Measurements from ENCODE around the gene CXorf65.

The CXorf65 gene

GRCh38 chrX:71105628-71106027 lies 912 bp downstream of the CXorf65 start:
- no peak for DNase-seq

DNA sequence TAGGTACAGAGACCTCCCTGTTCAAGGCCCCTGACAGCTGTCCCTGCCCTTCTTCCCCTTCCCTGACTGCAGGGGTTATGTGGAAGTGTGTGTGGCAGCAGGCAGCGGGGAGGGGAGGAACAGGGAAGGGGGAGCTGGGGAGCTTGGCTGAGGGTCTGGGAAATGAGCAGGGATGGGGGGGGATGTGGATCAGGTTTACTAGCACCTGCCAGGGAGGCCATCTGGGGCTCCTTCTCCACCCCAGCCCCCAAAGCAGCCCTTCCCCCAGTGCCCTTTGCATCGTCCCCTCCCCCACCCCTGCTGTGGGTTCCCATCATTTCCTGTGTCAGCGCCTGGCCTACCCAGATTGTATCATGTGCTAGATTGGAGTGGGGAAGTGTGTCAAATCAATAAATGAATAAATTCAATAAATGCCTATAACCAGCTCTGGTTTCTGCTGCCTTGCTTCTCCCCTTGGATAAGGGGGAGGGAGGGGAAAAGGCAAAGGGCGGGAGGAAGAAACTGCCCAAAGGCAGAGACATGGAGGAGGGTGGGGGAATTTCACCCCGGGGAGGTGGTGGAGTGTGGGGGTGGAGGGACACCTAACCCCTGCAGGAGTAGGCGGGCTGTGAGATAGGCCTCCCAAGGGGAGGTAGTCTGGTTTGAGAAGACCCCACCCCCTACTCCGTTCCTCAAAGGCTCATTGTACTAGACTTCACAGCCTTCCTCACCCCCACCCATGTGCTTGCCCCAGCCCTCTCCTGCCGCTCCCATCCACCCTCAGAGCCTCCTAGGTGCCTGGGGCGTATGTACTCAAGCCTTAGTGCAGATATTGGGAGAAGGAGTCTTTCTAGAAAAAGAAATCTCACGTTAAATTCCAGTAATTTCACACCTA lies 3.2 kb downstream of the CXorf65 start:
- no peak for DNase-seq

- no peak for DNase-seq
Observed at GRCh38 chrX:71102292-71102691, 4.2 kb downstream of the CXorf65 start.

DNA sequence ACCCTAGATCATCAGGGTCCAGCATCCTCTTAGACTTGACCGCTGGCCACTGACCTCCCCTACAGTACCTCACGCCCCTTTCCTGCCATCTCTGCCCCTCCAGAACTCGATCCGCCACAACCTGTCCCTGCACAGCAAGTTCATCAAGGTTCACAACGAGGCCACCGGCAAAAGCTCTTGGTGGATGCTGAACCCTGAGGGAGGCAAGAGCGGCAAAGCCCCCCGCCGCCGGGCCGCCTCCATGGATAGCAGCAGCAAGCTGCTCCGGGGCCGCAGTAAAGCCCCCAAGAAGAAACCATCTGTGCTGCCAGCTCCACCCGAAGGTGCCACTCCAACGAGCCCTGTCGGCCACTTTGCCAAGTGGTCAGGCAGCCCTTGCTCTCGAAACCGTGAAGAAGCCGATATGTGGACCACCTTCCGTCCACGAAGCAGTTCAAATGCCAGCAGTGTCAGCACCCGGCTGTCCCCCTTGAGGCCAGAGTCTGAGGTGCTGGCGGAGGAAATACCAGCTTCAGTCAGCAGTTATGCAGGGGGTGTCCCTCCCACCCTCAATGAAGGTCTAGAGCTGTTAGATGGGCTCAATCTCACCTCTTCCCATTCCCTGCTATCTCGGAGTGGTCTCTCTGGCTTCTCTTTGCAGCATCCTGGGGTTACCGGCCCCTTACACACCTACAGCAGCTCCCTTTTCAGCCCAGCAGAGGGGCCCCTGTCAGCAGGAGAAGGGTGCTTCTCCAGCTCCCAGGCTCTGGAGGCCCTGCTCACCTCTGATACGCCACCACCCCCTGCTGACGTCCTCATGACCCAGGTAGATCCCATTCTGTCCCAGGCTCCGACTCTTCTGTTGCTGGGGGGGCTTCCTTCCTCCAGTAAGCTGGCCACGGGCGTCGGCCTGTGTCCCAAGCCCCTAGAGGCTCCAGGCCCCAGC lies 5.7 kb downstream of the CXorf65 start:
- DNase-seq: no peak

DNA sequence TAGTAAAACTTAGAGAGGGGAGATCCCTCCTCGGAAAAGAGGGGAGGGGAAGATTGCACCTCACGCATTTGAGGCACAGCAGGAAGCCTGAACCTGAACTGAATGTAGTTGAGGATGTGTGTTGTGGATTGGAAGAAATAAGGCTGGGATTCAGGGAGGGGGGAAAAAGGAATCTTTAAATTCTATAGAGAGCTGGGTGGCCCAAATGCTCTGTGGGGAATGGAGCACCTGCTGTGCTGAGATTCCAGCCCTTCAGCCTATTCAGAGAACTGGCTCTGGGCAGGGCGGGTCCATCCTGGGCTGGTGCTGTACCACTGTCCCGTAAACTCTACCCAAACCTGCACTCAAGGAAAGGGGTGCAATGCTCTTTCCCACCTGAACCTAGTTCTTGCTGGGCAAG lies 6.8 kb downstream of the CXorf65 start:
- no peak for DNase-seq

DNA sequence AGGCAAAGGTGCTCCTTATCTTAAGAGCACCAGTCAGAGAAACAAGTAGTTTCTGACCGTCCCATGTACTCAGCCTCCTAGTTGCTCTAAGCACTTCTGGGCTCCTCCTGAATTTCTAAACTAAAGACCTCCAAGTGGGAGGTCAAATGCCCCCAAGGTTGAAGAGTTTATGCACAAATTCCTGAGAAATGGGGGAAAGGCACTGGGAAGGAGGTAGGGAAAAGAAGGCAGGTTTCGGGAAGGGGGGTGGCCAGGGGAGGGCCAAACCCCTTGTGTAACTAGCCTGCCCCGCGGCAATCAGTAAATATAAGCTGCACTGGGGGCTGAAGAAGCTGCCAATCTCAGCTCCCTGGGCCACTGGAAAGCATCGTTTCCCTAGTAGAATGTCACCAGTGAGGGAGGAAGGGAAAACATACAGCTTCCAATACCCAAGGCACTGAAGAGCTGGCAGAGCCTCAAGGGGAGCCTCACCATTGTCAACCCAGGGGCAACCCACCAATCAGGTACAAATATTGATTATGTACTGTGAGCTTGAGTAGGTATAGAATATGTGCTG lies 7.5 kb downstream of the CXorf65 start:
- DNase-seq: no peak

- DNase-seq: peak; percentile 10
Observed at GRCh38 chrX:71098302-71098701, 8.2 kb downstream of the CXorf65 start.

DNA sequence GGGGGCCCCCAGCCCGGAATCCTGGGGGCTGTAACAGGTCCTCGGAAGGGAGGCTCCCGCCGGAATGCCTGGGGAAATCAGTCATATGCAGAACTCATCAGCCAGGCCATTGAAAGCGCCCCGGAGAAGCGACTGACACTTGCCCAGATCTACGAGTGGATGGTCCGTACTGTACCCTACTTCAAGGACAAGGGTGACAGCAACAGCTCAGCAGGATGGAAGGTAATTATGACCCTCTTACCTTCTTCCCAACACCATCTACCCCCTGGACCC lies 9.8 kb downstream of the CXorf65 start:
- DNase-seq: no peak

DNA sequence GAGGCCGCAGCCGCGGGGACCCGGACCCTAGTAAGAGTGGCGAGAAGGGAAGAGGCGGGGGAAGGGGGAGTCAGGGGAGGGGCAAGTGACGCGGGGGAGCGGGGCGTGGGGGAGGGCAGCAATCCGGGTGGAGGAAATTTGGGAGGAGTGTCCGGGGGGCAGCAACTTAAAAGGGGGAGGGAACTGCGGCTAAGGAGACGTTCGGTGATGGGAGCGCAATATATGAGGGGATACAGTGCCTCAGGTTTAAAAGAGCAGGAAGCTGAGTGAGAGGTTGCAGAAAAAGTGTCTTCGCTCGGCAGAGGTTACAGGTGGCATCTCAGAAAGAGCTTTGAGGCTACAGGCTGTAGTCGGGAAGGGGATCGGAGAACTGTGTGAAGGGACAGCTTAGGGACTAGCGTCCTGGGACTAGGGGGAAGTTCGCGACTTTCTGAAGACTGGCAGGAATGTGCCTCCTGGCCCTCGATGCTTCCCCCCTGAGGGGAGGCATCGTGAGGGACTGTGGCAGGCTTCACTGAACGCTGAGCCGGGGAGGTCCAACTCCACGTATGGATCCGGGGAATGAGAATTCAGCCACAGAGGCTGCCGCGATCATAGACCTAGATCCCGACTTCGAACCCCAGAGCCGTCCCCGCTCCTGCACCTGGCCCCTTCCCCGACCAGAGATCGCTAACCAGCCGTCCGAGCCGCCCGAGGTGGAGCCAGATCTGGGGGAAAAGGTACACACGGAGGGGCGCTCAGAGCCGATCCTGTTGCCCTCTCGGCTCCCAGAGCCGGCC lies 10.4 kb downstream of the CXorf65 start:
- peak; percentile 2 for DNase-seq

DNA sequence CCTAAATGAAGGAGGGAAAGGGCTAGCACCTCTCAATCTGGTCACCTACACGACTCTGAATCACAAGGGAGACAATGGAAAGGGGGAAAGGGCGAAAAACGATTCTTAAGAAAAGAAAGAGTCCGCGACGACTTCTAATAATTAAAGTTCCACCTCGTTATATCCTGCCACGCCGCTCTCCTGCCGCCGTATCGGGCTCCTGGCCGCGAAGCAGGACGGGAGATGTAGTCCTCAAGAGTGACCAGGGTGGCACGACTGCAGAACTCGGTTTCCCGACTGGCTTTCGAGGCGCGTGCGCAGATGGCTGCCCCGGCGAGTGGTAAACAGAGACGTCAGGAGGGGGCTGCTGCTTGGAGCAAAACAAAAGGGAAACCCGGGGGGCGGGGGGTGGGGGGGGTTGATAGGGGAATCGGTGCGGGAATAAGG lies 11.0 kb downstream of the CXorf65 start, which contains the start of gene FOXO4:
FOXO4 (plus strand) TSS at position 297 of the 426 bp plus-strand sequence. CDS start 678 bp downstream, outside the sequence.
- DNase-seq: peak; percentile 73

DNA sequence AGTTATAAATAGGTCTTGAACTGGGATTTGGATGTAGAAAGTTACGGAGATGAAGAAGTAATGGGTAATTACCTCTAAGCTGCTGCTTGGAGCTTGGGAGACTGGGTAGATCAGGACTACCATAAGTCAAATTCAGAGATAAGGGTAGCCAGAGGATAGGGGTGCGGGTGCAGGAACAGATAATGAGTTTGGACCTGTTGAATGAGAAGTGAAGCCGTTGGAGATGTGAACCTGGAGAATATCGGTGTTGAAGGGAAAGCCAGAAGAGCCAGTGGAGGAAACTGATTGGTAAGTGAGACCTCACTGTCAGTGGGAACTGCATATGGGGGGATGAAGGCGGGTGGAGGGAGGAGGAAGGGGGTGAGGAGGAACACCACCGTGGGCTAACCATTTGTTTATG lies 11.5 kb downstream of the CXorf65 start:
- no peak for DNase-seq

DNA sequence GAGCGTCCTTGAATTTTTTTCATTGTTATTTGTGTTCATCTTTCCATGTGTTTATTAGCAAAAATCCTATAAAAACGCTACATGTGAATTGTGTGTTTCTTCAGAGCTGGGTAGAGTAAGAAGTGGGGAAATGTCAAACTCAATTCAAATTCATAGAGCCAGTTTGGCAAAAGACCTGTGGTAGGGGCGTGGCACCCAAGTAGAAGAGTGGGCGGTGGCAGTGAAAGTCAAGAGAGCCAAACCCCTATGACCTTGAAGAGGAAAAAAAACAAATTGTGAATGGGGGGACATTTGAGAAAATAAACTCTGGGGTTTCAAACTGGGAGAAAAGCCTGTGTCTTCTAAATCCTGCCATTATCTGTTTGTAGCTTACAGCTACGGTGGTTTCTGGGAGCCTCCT lies 15.3 kb downstream of the CXorf65 start:
- DNase-seq: no peak

DNA sequence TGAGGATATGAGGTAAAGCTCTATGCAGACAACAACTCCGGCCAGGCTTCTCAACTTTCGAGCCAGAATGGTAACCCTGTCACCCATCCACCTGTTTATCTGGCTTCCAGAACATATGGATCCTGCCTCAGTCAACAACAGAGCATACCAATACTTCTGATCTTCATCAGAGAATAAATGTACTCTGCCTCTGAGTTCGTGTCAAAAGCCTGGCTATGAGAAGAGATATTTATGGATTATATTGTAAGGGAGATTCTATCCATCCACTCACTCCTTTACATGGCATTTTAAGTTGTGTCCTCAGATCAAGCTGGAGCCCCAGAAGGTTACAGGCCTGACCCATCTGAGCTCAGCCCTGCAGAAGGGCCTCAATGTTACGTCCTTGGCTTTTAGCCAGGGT lies 20.6 kb downstream of the CXorf65 start:
- DNase-seq: no peak

GRCh38 chrX:71082822-71083221 lies 23.7 kb downstream of the CXorf65 start:
- no peak for DNase-seq

DNA sequence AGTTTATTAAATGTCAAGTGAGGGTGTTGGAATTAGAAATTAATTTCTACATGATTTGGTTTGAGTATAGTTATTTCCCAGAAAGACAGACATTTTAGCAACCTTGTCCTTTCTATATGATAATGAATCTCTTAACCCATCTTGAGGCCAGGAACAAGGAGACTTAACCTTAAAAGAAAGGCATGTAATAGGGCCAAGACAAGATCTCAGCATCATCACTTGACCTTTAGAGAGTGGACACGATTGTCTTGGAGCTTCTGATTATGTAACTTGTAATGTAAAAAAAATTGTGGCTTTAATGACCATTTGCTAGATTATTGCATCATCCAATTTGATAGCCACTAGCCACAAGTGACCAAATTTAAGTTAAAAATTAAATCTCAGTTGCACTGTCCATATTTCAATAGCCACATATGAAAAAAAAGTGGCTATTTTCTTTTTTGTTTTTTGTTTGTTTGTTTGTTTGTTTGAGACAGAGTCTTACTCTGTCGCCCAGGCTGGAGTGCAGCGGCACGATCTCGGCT lies 24.4 kb downstream of the CXorf65 start:
- DNase-seq: no peak

GRCh38 chrX:71081330-71082123 lies 25.0 kb downstream of the CXorf65 start:
- DNase-seq: no peak

- no peak for DNase-seq
Observed at GRCh38 chrX:71070531-71070930, 36.0 kb downstream of the CXorf65 start.

GRCh38 chrX:71068044-71068918 lies 38.3 kb downstream of the CXorf65 start, which contains the start of gene SNX12:
TSS of gene SNX12 (minus strand) at chrX:71068334. CDS start at chrX:71068306, 28 bp downstream.
- DNase-seq: peak; percentile 86

DNA sequence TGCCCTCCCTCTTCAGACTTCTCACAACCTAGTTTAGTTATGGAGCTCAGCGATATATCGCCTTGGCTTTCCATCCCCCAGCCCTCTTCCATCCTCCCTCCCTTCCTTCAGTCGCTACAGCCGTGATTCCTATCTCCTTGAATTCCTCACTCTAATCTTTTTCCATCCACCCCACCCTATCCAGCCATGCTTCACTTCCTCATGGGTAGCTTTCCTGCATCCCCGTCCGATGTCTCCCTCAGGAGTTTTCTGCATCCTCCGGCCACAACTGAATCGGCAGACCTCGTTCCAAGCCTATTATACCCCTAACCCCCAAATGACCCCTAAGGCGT lies 38.9 kb downstream of the CXorf65 start:
- no peak for DNase-seq

GRCh38 chrX:71067089-71067488 lies 39.5 kb downstream of the CXorf65 start:
- DNase-seq: no peak

- no peak for DNase-seq
Observed at GRCh38 chrX:71060127-71060526, 46.4 kb downstream of the CXorf65 start.
